DND-41 (cell line): ENCODE results near the gene ZNF783.

Experiments used
- EZH2 ChIP-seq: IDR thresholded peaks from 3 replicates; pipeline ENCODE4 v1.6.1; 2012; ENCODE audit warnings: borderline replicate concordance, low read depth, mild to moderate bottlenecking, moderate library complexity, low read length, inconsistent platforms; ENCODE audit not compliant: severe bottlenecking
- TF ChIP-seq, protein P1 (sequence below): IDR thresholded peaks from 2 replicates; pipeline ENCODE4 v1.5.1; 2012; ENCODE audit warnings: borderline replicate concordance, low read length, moderate library complexity, mild to moderate bottlenecking; ENCODE audit not compliant: poor library complexity, severe bottlenecking; ENCODE audit errors: extremely low read depth

- TF ChIP-seq, protein P1, sequence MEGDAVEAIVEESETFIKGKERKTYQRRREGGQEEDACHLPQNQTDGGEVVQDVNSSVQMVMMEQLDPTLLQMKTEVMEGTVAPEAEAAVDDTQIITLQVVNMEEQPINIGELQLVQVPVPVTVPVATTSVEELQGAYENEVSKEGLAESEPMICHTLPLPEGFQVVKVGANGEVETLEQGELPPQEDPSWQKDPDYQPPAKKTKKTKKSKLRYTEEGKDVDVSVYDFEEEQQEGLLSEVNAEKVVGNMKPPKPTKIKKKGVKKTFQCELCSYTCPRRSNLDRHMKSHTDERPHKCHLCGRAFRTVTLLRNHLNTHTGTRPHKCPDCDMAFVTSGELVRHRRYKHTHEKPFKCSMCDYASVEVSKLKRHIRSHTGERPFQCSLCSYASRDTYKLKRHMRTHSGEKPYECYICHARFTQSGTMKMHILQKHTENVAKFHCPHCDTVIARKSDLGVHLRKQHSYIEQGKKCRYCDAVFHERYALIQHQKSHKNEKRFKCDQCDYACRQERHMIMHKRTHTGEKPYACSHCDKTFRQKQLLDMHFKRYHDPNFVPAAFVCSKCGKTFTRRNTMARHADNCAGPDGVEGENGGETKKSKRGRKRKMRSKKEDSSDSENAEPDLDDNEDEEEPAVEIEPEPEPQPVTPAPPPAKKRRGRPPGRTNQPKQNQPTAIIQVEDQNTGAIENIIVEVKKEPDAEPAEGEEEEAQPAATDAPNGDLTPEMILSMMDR, result no peak
- no peak for TF ChIP-seq EZH2
Observed at GRCh38 chr7:149296368-149296767, 34.4 kb downstream of the ZNF783 start.
